Neutrophil (primary cell): ENCODE results near the gene AGAP1.

Source experiments
- H3K27ac ChIP-seq: fragments of 200-600 bp; sonication (generic); 2 replicates; pipeline ENCODE4 v1.5.1; 2016; ENCODE audit warnings: mild to moderate bottlenecking, moderate library complexity
- H3K27me3 ChIP-seq: fragments of 200-600 bp; sonication (generic); 2 replicates; pipeline ENCODE4 v1.6.0; 2016; ENCODE audit warnings: mild to moderate bottlenecking
- H3K36me3 ChIP-seq: fragments of 200-600 bp; sonication (generic); 2 replicates; pipeline ENCODE4 v1.5.1; 2017
- H3K4me1 ChIP-seq, 2 experiments: fragments of 200-600 bp in 1 of 2; sonication (generic) in 1 of 2; 1 replicate in 1 of 2; 2 replicates in 1 of 2; pipeline versions ENCODE4 v1.5.1 to v1.6.1; 2013 to 2016; ENCODE audit warnings: low read depth in 1 of 2, low read length in 1 of 2, mild to moderate bottlenecking in 1 of 2, moderate library complexity in 1 of 2; ENCODE audit not compliant: control insufficient read depth in 1 of 2, insufficient read depth in 1 of 2
- H3K4me3 ChIP-seq, 2 experiments: fragments of 200-600 bp in 1 of 2; sonication (generic) in 1 of 2; 1 replicate in 1 of 2; 2 replicates in 1 of 2; pipeline ENCODE4 v1.5.1; 2013 to 2016; ENCODE audit warnings: low read depth in 1 of 2, low read length in 1 of 2, mild to moderate bottlenecking in 1 of 2, moderate library complexity in 1 of 2
- H3K9me3 ChIP-seq: fragments of 200-600 bp; sonication (generic); 2 replicates; pipeline ENCODE4 v1.5.1; 2016
- CTCF ChIP-seq: fragments of 200-600 bp; sonication (generic); IDR thresholded peaks from 2 replicates; pipeline ENCODE4 v1.5.1; 2016; ENCODE audit warnings: antibody characterized with exemption

The AGAP1 gene

GRCh38 chr2:235669269-235669831 is 175.5 kb downstream of the AGAP1 start:
- Histone ChIP-seq H3K9me3 (no peaks in the 10 kb centered on the region), H3K27me3 (peaks cover 100% of the 10 kb centered on the region), H3K4me1 (no peaks in the 10 kb centered on the region), H3K4me3 (no peak overlapping the region), H3K36me3 (no peaks in the 10 kb centered on the region), H3K27ac (no peak overlapping the region)
- TF ChIP-seq CTCF: no peak

- H3K36me3 ChIP-seq: no peaks in the 10 kb centered on the region
- peaks cover 95% of the 10 kb centered on the region for H3K27me3 ChIP-seq
- TF ChIP-seq CTCF: no peak
- H3K9me3 ChIP-seq: no peaks in the 10 kb centered on the region
- no peak overlapping the region for H3K4me3 ChIP-seq
- H3K27ac ChIP-seq: no peak overlapping the region
- no peaks in the 10 kb centered on the region for H3K4me1 ChIP-seq
These were observed 176.4 kb downstream of the AGAP1 start for GRCh38 chr2:235669983-235670962.

- H3K4me1 ChIP-seq: no peaks in the 10 kb centered on the region
- TF ChIP-seq CTCF: no peak
- no peak overlapping the region for H3K4me3 ChIP-seq
- no peak overlapping the region for H3K27ac ChIP-seq
- no peaks in the 10 kb centered on the region for H3K36me3 ChIP-seq
- no peaks in the 10 kb centered on the region for H3K9me3 ChIP-seq
- H3K27me3 ChIP-seq: peaks cover 95% of the 10 kb centered on the region
These were observed 177.3 kb downstream of the AGAP1 start for GRCh38 chr2:235670974-235671787.

DNA sequence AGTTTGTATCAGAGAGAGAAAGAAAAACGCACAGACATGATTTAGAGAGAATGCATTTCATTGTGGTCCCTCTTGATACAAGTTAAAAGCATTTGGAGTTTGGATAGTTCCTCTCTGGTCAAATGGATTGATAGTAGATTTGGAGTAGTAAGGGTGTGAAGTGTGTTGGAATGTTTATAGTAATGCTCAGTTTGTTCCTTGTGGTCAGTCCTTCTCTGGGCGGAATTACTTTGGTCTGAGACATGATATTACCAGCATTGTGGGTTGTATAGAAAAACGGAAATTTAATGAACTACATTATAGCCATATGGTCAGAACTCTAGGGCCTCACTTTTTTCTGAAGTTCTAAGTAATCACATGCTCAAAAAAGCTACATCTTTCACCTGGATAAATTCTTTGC is 178.9 kb downstream of the AGAP1 start:
- Histone ChIP-seq H3K27ac (no peak overlapping the region), H3K9me3 (no peaks in the 10 kb centered on the region), H3K4me1 (no peaks in the 10 kb centered on the region), H3K4me3 (no peak overlapping the region), H3K27me3 (peaks cover 83% of the 10 kb centered on the region), H3K36me3 (no peaks in the 10 kb centered on the region)
- TF ChIP-seq CTCF: no peak

DNA sequence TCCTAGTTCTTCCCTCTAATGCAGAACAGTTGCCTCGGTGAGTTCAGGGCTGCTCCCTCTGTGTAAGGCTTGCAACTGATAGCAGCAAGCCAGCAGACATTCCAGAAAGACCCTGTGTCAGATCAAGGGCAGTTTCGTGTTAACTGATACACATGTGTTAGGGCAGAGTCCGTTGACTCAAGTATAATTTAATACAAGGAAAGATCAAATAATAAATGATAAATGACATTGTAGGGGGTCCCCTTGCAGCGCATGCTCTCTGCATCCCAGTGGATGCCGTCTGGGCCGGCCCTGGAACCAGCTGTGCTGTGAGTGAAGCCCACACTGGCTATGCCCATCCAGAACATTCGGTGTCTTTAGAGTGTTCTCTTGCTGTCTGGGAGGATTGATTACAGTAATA is 180.3 kb downstream of the AGAP1 start:
- H3K4me3 ChIP-seq: no peak overlapping the region
- H3K27me3 ChIP-seq: peaks cover 78% of the 10 kb centered on the region
- H3K9me3 ChIP-seq: no peaks in the 10 kb centered on the region
- H3K4me1 ChIP-seq: no peaks in the 10 kb centered on the region
- no peaks in the 10 kb centered on the region for H3K36me3 ChIP-seq
- no peak overlapping the region for H3K27ac ChIP-seq
- TF ChIP-seq CTCF: no peak
